OCI-LY7 (cell line): ENCODE results near the gene SLC27A6.

ENCODE experiments used
- EZH2phosphoT487 ChIP-seq: fragments of 200-600 bp; sonication (generic); IDR thresholded peaks from 2 replicates; pipeline ENCODE4 v1.6.1; 2018; ENCODE audit warnings: low read depth, borderline replicate concordance, mild to moderate bottlenecking, mixed run types, antibody characterized with exemption, low read length, moderate library complexity, mixed read lengths
- TF ChIP-seq, protein P1 (sequence below): fragments of 200-600 bp; sonication (generic); conservative IDR thresholded peaks from 2 replicates; pipeline ENCODE4 v1.5.1; 2014; ENCODE audit warnings: mild to moderate bottlenecking, antibody characterized with exemption, low read length, moderate library complexity, mixed read lengths

GRCh38 chr5:129069292-129069691 is 104.0 kb downstream of the SLC27A6 start:
- TF ChIP-seq, protein P1, sequence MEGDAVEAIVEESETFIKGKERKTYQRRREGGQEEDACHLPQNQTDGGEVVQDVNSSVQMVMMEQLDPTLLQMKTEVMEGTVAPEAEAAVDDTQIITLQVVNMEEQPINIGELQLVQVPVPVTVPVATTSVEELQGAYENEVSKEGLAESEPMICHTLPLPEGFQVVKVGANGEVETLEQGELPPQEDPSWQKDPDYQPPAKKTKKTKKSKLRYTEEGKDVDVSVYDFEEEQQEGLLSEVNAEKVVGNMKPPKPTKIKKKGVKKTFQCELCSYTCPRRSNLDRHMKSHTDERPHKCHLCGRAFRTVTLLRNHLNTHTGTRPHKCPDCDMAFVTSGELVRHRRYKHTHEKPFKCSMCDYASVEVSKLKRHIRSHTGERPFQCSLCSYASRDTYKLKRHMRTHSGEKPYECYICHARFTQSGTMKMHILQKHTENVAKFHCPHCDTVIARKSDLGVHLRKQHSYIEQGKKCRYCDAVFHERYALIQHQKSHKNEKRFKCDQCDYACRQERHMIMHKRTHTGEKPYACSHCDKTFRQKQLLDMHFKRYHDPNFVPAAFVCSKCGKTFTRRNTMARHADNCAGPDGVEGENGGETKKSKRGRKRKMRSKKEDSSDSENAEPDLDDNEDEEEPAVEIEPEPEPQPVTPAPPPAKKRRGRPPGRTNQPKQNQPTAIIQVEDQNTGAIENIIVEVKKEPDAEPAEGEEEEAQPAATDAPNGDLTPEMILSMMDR = no peak
- TF ChIP-seq EZH2phosphoT487 = no peak
